GM15510 (cell line): Measurements from ENCODE around the gene GIMD1.

Experiments used
- POLR2A ChIP-seq: IDR thresholded peaks from 3 replicates; pipeline ENCODE4 v1.6.1; 2011; ENCODE audit warnings: borderline replicate concordance; ENCODE audit not compliant: insufficient read length; ENCODE audit errors: extremely low read depth

GIMD1 gene

DNA sequence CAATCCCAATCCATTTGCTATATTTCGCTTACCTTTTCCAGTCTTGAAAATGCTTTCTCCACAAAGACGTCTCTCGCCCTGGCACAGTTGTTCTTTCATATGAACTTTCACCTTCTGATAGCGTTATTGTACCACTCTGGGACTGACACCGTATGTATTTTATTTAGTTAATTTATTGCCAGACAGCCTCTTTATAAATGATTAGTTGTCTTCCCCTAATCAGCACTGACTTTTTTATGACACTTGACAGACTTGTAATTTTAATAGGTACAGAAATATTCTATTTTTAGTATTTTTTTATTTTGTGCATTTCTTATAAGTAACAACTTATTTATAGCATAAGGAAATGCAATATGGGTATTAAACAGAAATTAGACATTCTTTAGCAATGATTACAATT is at the start of gene GIMD1:
Gene GIMD1 (minus strand): TSS at position 101 of the 400 bp plus-strand sequence. CDS start 1,343 bp downstream, outside the sequence.
- no peak for TF ChIP-seq POLR2A

DNA sequence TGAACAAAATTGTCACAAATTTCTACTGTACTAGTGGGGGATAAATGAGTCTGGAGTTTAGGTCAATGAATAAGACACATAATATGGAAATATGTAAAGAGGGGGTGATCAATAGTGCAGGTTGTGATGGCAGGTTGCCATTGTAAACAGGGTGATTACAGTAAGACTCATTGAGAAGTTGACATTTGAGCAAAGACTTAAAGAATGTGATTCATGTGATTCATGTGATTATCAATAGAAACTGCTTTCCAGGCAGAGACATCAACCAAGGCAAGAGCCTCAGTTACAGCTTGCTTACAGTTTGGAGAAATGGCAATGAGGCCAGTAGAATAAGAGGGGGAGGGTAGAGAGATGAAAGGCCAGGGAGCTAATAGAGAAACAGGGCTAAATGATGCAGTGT is 45.8 kb upstream of the GIMD1 start:
- TF ChIP-seq POLR2A, result no peak

DNA sequence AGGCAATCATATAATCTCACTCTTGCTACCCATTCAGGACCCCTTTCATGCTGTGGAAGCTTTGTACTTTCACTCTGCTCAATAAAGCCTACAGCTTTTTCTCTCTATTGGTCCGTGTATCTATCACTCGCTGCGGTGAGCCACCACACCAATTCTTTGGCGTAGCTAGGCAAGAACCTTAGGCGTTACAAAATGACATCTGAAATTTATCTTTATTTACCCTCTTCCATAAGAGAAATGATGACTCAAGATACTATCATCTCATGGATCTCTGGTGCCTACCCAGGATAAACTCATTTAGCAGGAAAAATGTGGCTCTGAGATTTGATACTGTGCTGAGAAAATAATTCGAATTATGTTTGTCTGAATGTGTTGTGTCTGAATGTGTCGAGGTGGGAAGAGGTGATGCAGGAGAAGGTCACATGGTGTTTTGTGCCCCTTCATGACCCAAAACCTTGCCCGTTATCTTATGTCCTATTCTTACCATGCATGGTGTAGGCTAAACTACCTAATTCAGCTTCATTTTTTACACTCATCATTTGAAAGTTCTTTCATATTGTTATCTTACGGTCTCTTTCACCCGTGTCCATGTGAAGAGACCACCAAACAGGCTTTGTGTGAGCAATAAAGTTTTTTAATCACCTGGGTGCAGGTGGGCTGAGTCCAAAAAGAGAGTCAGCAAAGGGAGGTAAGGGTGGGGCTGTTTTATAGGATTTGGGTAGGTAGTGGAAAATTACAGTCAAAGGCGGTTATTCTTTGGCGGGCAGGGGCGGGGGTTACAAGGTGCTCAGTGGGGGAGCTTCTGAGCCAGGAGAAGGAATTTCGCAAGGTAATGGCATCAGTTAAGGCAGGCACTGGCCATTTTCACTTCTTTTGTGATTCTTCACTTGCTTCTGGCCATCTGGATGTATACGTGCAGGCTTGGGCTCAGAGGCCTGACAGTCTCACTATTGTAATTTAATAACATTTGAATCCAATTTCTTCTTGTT is 41.6 kb upstream of the GIMD1 start:
- no peak for TF ChIP-seq POLR2A

DNA sequence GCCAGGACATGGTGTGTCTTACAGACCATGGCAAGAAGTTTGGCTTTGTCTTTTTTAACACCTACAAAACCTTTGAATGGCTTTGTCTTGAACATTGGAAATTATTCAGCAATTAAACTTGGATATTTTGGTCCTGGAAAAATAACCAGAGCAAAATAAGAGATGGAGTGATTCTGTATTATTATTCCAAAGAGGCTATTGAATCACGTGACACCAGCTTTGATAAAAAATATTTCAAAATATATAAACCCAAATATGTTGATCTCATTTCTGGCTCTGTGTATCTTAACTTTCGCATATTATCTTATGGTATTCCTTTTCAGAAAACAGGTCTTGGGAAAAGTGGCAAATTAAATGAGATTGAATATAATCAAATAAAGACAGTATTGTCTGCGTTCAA is 32.6 kb upstream of the GIMD1 start:
- no peak for TF ChIP-seq POLR2A

DNA sequence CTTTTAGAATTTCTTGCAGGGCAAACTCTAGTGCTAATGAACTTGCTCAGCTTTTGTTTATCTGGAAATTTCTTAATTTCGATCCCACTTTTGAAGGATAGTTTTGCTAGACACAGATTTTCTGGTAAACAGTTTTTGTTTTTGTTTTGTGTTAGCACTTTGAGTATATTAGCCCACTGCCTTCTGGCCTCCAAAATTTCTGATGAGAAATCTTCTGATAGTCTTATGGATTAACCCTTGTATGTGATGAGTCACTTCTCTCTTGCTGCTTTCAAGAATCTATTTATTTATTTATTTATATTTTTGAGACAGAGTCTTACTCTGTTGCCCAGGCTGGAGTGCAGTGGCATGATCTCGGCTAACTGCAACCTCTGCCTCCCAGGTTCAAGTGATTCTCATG is 27.0 kb upstream of the GIMD1 start:
- no peak for TF ChIP-seq POLR2A

DNA sequence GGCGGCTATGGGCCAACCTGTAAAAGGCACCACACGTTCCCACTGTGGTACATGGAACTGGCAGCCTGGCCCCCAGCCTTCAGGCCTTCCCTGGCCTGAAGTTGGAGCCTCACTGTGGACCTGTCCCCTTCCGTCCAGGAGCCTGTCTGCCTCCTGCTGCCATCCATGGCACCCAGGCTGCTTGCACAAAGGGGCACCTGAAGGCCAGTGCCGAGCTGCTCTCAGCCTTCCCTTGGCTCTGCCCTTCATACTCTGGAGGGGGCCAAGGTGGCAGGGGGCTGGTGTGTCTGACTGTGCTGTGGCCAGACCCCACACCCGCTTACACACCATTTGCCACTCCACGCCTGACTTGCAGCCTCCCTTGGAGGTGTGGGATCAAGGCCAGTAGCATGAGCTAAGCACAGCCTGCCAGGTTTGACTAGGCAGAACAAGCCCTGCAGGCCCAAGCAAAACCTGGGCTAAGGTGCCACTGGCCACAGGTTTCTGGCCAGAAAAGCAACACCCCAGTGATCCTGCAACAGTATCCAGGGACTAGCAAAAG is 17.3 kb upstream of the GIMD1 start:
- no peak for TF ChIP-seq POLR2A

DNA sequence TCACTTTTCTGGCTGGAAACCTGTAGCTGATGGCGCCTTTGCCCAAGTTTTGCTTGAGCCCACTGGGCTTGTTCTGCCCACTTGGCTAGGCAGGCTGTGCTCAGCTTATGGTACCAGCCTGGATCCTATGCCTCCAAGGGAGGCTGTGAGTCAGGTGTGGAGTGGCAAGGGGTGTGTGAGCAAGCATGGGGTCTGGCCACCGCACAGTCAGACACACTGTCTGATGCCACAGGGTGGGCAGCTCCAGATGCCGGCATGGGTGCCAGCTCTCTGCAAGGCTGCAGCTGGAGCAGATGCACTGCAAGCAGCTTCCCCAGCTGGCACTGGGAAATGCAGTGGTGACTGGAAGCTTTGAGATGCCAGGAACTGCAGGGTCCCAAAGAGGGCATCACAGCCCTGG is 16.3 kb upstream of the GIMD1 start:
- no peak for TF ChIP-seq POLR2A

DNA sequence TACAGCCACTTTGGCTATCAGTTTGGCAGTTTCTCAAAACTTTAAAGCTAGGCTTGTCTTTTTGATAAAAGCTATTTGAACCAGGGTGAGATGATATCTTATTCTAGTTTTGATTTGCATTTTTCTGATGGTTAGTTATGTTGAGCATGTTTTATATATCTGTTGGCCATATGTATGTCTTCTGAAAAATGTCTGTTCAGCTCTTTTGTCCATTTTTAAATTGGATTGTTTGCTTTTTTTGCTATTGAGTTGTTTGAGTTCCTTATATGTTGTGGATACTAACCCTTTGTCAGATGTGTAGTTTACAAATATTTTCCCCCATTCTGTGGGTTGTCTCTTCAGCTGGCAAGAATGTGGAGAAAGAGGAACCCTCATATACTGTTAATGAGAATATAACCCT is 11.6 kb upstream of the GIMD1 start:
- TF ChIP-seq POLR2A, result no peak

DNA sequence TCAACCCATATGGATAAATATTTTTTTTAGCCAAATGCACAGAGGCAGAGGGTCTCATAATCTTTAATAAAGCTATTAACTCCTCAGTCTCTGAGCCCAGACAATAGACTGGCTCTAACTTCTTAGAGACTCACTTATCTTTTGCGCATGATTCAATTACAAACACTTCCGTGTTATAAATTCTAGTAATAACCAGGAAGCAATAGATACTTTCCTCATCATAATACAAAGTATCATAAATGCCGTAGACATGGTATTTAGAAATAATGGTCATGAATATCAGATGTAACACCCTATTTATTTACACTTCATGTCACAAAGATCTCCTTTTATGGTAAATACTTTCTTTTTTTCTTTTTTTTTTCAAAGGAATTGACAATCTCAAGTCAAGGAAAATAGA is 4.4 kb upstream of the GIMD1 start:
- TF ChIP-seq POLR2A, result no peak

DNA sequence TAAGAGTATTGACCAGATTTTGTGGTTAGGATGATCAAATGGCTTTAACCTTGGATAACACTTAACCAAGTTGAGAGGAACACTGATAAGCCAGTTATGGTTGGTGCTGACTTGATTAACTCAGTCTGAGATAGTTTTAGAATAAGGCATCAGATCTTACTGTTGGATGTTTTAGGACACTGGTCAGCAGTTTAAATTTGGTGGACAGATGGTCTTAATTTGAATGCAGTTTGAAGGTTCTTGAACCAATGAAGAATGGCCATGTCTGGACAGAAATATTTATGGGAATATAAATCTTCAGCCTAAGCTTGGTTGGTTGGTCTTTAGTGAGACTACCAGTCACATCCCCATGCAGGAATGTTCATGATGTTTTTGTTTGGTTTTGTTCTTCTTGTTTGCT is 2.6 kb upstream of the GIMD1 start:
- TF ChIP-seq POLR2A, result no peak

DNA sequence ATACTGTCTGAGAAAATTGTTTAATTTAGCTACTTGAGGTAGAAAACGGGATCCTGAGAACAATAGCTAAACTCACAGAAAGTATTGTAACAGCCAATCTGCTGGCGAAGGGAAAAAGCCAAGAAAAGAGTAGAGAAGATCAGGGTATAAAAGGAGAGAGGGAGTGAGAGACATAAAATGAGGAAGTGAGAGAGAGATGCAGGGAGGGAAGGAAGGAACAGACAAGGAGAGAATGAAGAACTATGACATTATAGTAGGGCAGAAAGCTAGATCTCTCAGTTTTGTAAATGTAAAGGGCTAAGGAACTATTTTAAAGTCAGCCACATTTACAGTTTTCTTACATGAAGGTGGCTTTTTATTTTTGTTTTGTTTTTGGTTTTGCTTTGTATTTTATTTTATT is 1.6 kb upstream of the GIMD1 start:
- TF ChIP-seq POLR2A, result no peak

DNA sequence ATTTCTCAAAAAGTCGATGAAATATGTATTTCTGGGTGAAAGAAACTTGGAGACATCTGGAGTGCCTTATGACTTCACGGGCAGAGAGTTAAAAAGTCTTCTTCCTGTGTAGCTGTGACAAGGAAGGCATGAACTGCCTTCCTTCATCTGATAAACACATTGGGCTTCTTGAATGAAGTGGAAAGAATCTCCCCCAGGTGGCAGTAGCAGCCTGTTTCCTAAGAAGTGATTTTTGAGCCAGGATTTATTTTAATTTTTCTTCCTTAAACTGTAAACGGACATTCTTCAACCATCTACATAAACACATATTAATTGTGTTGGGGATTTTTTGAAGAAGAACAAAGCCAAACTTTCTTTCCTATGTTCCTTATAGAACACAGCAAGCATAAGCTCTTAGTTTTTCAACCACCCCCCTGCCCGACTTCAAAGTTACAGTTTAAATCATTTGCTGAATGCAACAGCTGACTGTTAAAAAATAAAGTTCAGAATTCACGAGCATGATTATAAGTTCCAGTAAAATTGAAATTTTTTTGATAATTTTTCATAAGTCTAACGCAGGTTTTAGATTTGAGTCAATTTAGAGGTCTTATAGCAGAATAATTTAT is 980 bp upstream of the GIMD1 start:
- TF ChIP-seq POLR2A, result no peak

DNA sequence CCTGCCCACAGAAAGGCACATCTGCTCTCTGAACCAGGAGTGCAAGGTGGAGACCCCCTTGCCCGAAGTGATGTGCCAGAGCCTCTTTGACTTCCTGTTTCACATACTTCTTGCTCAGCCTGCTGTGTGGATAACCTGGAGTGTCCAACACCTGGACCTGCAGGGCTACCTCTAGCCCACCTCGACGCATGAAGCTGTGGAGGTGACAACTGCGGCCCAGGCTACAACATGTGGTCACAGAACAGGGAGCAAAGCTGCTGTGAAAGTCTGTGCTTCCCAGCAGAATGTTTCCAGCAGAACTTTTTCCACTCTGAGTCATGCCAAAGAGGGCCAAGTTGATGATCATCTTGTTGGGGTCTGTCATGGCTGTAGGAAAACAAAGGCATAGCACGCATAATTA is 1.5 kb downstream of the GIMD1 start:
- TF ChIP-seq POLR2A, result no peak

DNA sequence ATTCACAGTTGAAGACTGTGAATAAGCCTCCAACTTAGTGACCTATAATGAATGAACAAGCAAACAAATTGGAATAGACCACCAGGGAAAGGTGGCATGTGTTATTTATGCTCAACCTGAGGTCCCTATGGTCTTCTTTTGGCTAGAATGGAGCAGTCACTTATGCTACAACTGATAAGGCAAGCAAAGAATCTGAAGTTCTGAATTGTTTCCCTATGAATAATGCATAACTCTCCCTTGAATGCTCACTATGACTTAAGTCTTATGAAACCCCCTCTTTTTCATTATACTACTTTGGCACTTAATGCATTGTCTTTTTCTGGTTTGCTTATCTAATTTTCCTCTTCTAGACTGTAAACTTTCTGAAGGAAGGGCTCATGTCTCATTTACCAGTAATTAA is 2.6 kb downstream of the GIMD1 start:
- TF ChIP-seq POLR2A, result no peak

DNA sequence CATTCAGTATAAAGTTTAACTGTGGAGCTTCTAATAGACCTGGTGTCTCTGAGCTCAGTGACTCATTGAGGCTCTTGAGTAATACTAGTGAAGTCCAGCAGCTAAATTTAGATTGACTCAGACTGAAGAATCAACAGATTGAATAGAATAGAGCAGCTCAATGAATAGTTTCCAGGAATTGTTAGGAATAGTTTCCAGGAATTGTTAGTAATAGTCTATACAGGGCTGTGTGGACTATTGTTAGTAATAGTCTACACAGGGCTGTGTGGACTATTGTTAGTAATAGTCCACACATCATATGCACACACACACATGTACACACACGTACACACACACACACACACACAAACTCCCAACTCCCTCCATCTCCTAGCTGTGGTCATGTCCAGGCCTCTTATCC is 3.0 kb downstream of the GIMD1 start:
- no peak for TF ChIP-seq POLR2A

DNA sequence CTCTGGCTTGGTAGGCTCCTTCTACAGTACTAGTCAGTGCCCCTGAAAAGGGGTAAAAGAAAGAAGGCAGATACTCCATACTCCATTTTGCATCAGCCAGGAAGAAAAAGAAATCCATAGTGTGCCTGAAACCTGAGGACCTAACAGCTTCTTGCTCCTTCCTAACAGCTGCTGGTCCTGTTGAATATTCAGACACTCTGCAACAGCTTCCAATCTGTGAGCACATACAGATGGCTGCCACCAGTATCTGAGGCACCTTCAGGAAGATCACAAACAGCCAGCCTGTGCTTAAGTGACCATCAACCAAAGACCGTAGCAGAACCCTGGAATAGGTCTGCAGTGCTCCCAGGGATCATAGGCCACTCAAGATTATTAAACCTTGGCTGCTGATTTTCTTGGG is 4.3 kb downstream of the GIMD1 start:
- no peak for TF ChIP-seq POLR2A

DNA sequence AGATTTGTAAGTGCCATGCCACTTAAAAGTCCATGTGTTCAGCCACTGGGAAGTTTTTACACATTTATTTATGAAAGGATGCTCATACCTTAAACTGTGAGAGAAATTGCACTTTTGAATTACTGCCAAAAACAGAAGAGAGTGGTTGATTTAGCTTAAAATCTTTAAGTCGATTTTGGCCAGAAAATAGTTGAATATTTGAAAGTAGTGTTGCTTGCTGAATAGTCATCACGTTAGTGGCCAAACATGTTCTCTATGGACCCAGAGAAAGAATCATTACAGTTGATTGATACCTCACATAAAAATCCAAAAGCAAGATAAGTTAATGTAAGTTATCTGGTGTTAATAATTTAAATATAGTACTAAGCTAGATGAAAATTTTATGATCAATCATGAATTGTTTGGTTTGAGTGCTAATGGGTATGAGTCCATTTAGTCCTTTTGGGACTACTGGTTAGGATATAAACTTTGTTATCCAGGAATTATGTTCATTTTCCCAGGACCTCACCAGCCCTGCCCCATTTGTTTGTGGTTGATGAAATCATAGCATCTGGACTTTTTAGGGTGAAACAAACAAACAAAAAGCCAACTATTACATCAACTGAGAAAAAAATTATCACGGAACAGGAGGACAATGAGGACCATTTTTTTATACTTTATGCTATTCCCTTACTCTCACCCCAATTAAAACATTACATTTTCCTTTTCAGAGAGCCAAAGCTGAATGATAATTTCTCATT is 6.3 kb downstream of the GIMD1 start:
- no peak for TF ChIP-seq POLR2A
